ENCODE measurements around the gene TOP2A. TPM values are rescaled to one million over a fixed set of nuclear protein-coding genes. Genes with fewer than 3 reads are reported as not detected.

TOP2A gene
- total and polyA plus RNA-seq, 9 of the 15 experiments (the other 6 are each of a cell fraction or from before 2014, with no cell fraction given): 133 to 347 (median 259) TPM

- TF ChIP-seq ZBTB40 (IDR thresholded peaks at IDR 0.05) (peak; percentile 48), ZBTB40 (CRISPR knock-in tag; IDR thresholded peaks at IDR 0.05) (no peak), POLR3A (IDR thresholded peaks at IDR 0.05; ENCODE audit: borderline replicate concordance, extremely low read depth, insufficient read depth, insufficient read length) (no peak), TEAD4 (IDR thresholded peaks at IDR 0.05; ENCODE audit: low read length) (no peak; the same call in 1 of the 2 replicates), TEAD4 (CRISPR knock-in tag; IDR thresholded peaks at IDR 0.05; ENCODE audit: borderline replicate concordance) (no peak), RAD51 (IDR thresholded peaks at IDR 0.05; ENCODE audit: borderline replicate concordance, low read depth) (no peak), CREBBP (IDR thresholded peaks at IDR 0.05; ENCODE audit: low read depth, low read length) (no peak), TARDBP (IDR thresholded peaks at IDR 0.05) (no peak; the same call in 1 of the 2 replicates), SUPT5H (IDR thresholded peaks at IDR 0.05) (no peak), NUFIP1 (IDR thresholded peaks at IDR 0.05; ENCODE audit: partially characterized antibody) (no peak), CHD2 (IDR thresholded peaks at IDR 0.05; ENCODE audit: low read depth, low read length) (peak; percentile 90), VEZF1 (CRISPR knock-in tag; IDR thresholded peaks at IDR 0.05) (peak; percentile 74), KDM4B (IDR thresholded peaks at IDR 0.05; ENCODE audit: borderline replicate concordance in 2 of 2, low read depth in 1 of 2) (no peak; a peak in 1 of 4 replicates), KLF6 (CRISPR knock-in tag; IDR thresholded peaks at IDR 0.05; ENCODE audit: borderline replicate concordance) (no peak), THRB (CRISPR knock-in tag; conservative IDR thresholded peaks at IDR 0.05) (no peak), KAT8 (IDR thresholded peaks at IDR 0.05; ENCODE audit: low read depth) (no peak)
Measured at GRCh38 chr17:40362696-40363110, 55.0 kb downstream of the TOP2A start (continued).
